T-helper 2 cell treated with Interferon-gamma antibody and Interleukin-4, amounts not matched to agents 5 μg/mL and 100 μg/mL, for 36 hours (primary cell): Measurements from ENCODE around the gene GPR33.

Experiments used
- DNase-seq: peaks from one replicate; pipeline ENCODE4 v3.0.0; 2021; ENCODE audit warnings: low spot score
- H3K27ac Mint-ChIP-seq: one replicate; pipeline ENCODE4 v1.8.0; 2021; ENCODE audit warnings: mild to moderate bottlenecking, mixed read lengths
- H3K27me3 Mint-ChIP-seq: one replicate; pipeline ENCODE4 v1.8.0; 2021; ENCODE audit warnings: low read depth, mixed read lengths
- H3K36me3 Mint-ChIP-seq: one replicate; pipeline ENCODE4 v1.8.0; 2021; ENCODE audit warnings: low read depth, mixed read lengths
- H3K4me1 Mint-ChIP-seq: one replicate; pipeline ENCODE4 v1.8.0; 2021; ENCODE audit warnings: low read depth, mixed read lengths
- H3K4me3 Mint-ChIP-seq: one replicate; pipeline ENCODE4 v1.8.0; 2022; ENCODE audit warnings: mild to moderate bottlenecking, moderate library complexity, mixed read lengths
- H3K9me3 Mint-ChIP-seq: one replicate; pipeline ENCODE4 v1.8.0; 2021; ENCODE audit warnings: mixed read lengths

GPR33 gene, protein sequence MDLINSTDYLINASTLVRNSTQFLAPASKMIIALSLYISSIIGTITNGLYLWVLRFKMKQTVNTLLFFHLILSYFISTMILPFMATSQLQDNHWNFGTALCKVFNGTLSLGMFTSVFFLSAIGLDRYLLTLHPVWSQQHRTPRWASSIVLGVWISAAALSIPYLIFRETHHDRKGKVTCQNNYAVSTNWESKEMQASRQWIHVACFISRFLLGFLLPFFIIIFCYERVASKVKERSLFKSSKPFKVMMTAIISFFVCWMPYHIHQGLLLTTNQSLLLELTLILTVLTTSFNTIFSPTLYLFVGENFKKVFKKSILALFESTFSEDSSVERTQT

DNA sequence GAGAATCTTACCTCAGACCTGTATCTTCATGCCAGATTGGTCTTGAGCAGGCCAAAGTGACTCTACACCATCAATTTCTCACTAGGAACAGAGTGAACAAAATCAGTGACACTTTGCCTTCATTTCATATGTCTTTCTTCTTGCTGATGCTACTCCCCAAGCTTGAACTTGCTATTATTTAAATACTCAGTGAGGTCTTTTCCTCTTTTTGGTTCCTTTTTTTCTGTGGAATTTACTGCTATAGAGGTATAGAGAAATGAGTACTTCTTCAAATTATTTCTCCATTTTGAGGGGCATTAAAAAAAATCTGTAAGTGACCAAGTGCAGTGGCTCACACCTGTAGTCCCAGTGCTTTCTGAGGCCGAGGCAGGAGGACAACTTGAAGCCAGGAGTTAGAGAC is at the start of gene GPR33:
Gene GPR33, minus strand, starts transcription at position 154 of the 400 bp plus-strand sequence. CDS start 4,074 bp downstream, outside the sequence.
- Mint-ChIP-seq H3K9me3 (no peaks in the 10 kb centered on the region), H3K4me3 (no peak within 1 kb of the TSS), H3K27ac (no peak within 1 kb of the TSS), H3K36me3 (no peaks in the 10 kb centered on the region), H3K27me3 (peaks cover 6% of the 10 kb centered on the region), H3K4me1 (no peaks in the 10 kb centered on the region)
- no peak for DNase-seq

DNA sequence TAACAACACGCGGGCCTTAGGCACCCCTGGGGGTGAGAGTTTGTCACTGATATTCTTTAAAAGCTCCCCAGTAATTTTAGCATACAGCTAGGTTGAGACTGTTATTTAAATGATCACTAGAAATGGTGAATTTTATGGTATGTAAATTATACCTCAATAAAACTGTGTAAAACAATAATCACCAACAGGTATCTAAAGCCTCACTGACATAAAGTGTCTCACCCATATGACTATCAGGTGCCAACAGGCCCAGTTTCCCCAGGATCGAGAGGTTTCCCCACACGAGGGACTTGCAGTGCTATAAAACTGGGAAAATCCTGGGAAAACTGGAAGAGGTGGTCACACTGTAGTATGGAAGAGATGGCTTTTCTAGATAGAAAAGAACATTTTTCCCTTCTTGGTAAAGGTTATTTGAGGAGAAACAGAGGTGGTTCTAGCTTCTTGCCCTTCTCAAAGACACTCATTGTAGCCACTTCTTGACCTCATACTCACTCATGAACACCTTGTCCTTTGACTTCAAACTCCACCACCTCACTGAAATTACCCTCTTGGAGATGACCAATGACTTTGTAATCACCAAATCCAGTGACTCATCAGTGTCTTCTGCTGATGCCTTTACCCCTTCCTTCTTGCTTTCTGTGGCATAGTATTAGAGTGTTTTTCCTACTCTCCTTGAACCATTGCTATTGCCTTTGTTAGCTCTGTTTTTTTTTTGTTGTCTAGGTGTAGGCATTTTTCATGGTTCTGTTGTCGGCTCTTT is 48.5 kb upstream of the GPR33 start:
- DNase-seq, result no peak
- no peak overlapping the region for H3K4me3 Mint-ChIP-seq
- H3K27me3 Mint-ChIP-seq, result peaks cover 2% of the 10 kb centered on the region
- no peaks in the 10 kb centered on the region for H3K36me3 Mint-ChIP-seq
- H3K9me3 Mint-ChIP-seq, result no peaks in the 10 kb centered on the region
- H3K27ac Mint-ChIP-seq, result no peak overlapping the region
- H3K4me1 Mint-ChIP-seq, result no peaks in the 10 kb centered on the region

DNA sequence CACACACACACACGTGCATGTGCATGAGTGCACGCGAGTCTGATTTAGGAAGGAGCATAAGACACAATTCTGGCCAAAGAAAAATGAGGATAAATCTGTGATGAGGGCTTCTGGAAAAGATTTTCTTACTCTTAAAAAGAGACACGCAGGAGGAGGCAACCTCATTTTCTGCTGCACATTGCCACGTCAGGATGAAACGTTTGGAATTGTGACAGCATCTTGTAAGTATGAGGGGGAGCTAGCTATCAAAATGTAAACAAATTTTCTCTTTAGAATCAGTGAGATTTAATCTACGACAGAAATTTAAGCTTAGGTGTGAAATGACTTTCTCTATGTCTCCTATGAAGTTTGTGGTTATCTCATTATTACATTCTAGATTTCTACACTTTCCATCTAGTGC is 42.3 kb upstream of the GPR33 start:
- Mint-ChIP-seq H3K9me3 (no peaks in the 10 kb centered on the region), H3K36me3 (no peaks in the 10 kb centered on the region), H3K27me3 (no peaks in the 10 kb centered on the region), H3K27ac (no peak overlapping the region), H3K4me1 (no peaks in the 10 kb centered on the region), H3K4me3 (no peak overlapping the region)
- no peak for DNase-seq

DNA sequence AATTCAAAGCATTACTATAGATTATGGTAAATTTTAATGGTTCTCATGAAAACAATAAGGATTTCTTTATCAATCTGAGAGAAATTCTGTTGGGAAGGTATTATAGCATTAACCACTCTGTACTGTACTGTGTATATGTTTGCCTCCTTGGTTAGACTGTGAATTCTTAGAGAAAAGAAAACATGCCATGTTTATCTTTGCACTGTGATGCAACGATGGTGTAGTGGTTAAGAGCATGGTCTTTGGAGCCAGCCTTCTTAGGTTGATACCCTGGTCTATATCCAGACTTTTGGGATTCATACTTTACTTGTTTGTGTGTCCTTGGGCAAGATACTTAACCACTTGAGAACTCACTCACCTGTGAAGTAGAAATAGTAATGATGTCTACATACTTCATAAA is 41.2 kb upstream of the GPR33 start:
- H3K27ac Mint-ChIP-seq, result no peak overlapping the region
- DNase-seq, result no peak

DNA sequence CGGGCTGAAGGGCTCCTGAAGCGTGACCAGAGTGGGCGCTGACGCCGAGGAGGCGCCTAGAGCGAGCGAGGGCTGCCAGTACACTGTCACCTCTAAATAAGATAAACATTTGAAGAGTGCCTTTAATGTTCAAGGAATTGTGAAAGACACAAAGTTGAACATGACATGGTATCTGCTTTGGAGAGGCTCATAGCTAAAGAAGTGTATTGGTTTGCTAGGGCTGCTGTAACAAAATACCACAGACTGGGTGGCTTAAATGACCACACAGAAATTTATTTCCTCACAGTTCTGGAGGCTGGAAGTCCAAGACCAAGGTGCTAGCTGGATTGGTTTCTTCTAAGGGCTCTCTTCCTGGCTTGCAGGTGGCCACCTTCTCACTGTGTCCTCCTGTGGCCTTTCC is 39.7 kb upstream of the GPR33 start:
- no peaks in the 10 kb centered on the region for H3K4me1 Mint-ChIP-seq
- no peak for DNase-seq
- H3K4me3 Mint-ChIP-seq, result no peak overlapping the region
- no peak overlapping the region for H3K27ac Mint-ChIP-seq
- no peaks in the 10 kb centered on the region for H3K36me3 Mint-ChIP-seq
- peaks cover 2% of the 10 kb centered on the region for H3K27me3 Mint-ChIP-seq
- no peaks in the 10 kb centered on the region for H3K9me3 Mint-ChIP-seq

More for the DNA sequence above, 41.2 kb upstream of the GPR33 start:
- Mint-ChIP-seq H3K4me3 (no peak overlapping the region), H3K27me3 (peaks cover 2% of the 10 kb centered on the region), H3K4me1 (no peaks in the 10 kb centered on the region), H3K36me3 (no peaks in the 10 kb centered on the region), H3K9me3 (no peaks in the 10 kb centered on the region)

DNA sequence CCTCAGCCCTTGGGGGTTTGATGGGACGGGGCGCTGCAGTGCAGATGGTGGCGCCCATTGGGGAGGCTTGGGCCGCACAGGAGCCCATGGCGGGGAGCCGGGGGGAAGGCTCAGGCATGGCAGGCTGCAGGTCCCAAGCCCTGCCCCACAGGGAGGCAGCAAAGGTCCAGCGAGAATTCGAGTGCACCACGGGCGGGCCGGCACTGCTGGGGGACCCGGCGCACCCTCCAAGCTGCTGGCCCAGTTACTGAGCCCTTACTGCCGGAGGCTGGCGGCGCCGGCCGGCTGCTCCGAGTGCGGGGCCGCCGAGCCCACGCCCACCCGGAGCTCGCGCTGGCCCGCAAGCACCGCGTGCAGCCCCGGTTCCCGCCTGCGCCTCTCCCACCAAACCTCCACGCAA is 39.2 kb upstream of the GPR33 start:
- Mint-ChIP-seq H3K36me3 (no peaks in the 10 kb centered on the region), H3K4me3 (no peak overlapping the region), H3K9me3 (no peaks in the 10 kb centered on the region), H3K4me1 (no peaks in the 10 kb centered on the region), H3K27me3 (peaks cover 2% of the 10 kb centered on the region), H3K27ac (no peak overlapping the region)
- DNase-seq, result no peak

GRCh38 chr14:31510855-31511254 is 23.0 kb upstream of the GPR33 start:
- H3K27ac Mint-ChIP-seq, result no peak overlapping the region
- no peak for DNase-seq
- H3K9me3 Mint-ChIP-seq, result no peaks in the 10 kb centered on the region
- H3K4me1 Mint-ChIP-seq, result no peaks in the 10 kb centered on the region
- H3K27me3 Mint-ChIP-seq, result peaks cover 3% of the 10 kb centered on the region
- H3K4me3 Mint-ChIP-seq, result no peak overlapping the region
- no peaks in the 10 kb centered on the region for H3K36me3 Mint-ChIP-seq

DNA sequence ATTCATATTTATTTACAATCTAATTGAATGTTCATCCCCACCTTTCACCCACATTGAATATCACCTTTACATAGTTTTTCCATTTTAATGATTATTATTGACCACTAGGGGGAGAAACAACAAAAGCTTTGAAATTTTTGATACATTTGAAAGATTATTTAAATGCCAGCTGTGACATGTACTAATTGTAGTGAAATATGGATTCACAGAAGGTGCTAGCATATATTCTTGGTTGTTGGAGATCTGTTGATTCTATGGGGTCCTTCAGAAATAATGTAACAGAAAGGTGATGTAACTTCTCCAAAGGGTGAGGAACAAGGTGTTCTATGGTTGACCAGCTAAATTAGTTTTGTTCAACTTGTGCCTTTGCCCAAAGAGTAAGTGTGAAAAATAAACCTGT is 22.4 kb upstream of the GPR33 start:
- Mint-ChIP-seq H3K4me1 (no peaks in the 10 kb centered on the region), H3K27ac (no peak overlapping the region), H3K4me3 (no peak overlapping the region), H3K9me3 (no peaks in the 10 kb centered on the region), H3K36me3 (no peaks in the 10 kb centered on the region), H3K27me3 (peaks cover 3% of the 10 kb centered on the region)
- DNase-seq, result no peak

DNA sequence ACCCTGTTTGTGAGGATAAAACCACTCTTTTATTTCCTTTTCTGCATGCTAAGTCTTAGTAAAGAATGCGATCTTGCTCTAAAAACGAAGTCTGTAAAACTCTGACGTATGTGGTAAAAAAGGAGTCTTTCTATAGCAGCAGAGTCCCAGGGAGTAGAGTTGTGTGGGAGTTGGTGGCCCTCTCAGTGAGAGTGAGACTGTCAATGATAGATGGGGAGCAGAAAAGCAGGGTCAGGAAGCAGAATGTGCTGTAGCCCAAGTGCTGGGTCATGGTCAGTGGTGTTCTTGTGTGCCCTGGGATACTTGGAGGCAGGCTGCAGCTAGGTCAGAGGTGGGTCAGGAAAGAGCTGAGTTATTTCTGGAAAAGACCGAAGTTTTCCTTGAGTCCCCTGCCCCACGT is 20.3 kb upstream of the GPR33 start:
- Mint-ChIP-seq H3K4me3 (no peak overlapping the region), H3K27ac (no peak overlapping the region), H3K9me3 (no peaks in the 10 kb centered on the region), H3K36me3 (no peaks in the 10 kb centered on the region), H3K4me1 (no peaks in the 10 kb centered on the region), H3K27me3 (peaks cover 3% of the 10 kb centered on the region)
- no peak for DNase-seq

- Mint-ChIP-seq H3K9me3 (no peaks in the 10 kb centered on the region), H3K27ac (no peak overlapping the region), H3K4me1 (no peaks in the 10 kb centered on the region), H3K36me3 (no peaks in the 10 kb centered on the region), H3K27me3 (peaks cover 3% of the 10 kb centered on the region), H3K4me3 (no peak overlapping the region)
- no peak for DNase-seq
Observed at GRCh38 chr14:31505411-31505810, 17.6 kb upstream of the GPR33 start.

DNA sequence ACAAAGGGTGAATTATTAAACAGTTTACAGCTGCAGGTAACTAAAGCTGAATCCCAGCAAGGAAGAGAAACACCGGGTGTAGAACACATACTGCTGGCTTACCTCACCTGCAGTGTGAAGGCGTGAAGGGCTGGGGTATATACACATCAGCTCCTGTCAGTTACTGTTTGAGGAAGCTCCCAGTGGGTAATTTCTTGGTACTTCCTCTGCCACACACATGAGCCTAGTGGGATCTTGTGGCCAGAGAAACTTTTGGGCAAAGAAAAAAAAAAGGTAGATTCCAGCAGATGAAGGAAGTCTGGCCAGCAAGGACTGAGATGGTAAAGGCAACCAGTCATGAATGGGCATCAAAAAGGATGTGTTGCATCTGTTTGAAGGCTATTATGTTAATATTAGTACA is 14.0 kb upstream of the GPR33 start:
- Mint-ChIP-seq H3K27me3 (peaks cover 3% of the 10 kb centered on the region), H3K4me1 (no peaks in the 10 kb centered on the region)

DNA sequence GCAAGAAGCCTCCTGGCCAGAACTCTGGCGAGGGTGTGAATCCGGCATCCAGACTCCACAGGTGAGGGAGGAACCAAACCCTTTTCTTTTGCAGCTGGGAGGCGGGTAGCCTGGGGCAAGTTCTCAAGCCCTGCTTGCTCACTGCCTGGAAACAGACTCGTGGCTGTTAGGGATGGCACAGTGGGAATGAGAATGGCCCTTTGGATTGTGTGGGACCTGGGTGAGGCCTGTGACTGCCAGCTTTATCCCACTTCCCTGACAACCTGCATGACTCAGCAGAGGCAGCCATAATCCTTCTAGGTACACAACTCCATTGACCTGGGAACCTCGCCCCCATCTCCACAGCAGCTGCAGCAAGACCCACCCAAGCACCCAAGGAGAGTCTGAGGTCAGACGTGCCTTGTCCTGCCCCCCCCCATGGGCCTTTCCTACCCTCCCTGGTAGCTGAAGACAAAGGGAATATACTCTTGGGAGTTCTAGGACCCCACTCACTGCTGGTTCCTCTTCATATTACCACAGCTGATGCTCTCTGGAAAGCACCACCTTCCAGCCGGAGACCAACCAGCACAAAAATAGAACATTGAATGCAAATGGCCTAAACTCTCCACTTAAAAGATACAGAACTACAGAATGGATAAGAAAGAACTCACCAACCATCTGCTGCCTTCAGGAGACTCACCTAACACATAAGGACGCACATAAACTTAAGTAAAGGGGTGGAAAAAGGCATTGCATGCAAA is 5.1 kb upstream of the GPR33 start:
- no peak overlapping the region for H3K4me3 Mint-ChIP-seq
- no peaks in the 10 kb centered on the region for H3K36me3 Mint-ChIP-seq
- H3K27ac Mint-ChIP-seq, result no peak overlapping the region

More for the DNA sequence above, 14.0 kb upstream of the GPR33 start:
- Mint-ChIP-seq H3K9me3 (no peaks in the 10 kb centered on the region), H3K36me3 (no peaks in the 10 kb centered on the region), H3K4me3 (no peak overlapping the region), H3K27ac (no peak overlapping the region)
- DNase-seq, result no peak

GRCh38 chr14:31489691-31490090 is 1.9 kb upstream of the GPR33 start:
- DNase-seq, result no peak
- Mint-ChIP-seq H3K4me3 (no peak overlapping the region), H3K4me1 (no peaks in the 10 kb centered on the region)

More for the DNA sequence above, 5.1 kb upstream of the GPR33 start:
- no peaks in the 10 kb centered on the region for H3K4me1 Mint-ChIP-seq
- H3K27me3 Mint-ChIP-seq, result peaks cover 9% of the 10 kb centered on the region
- no peak for DNase-seq
- H3K9me3 Mint-ChIP-seq, result no peaks in the 10 kb centered on the region

GRCh38 chr14:31486764-31487163 is 1.1 kb downstream of the GPR33 start:
- no peak overlapping the region for H3K27ac Mint-ChIP-seq

More at GRCh38 chr14:31489691-31490090, 1.9 kb upstream of the GPR33 start:
- no peak overlapping the region for H3K27ac Mint-ChIP-seq
- H3K36me3 Mint-ChIP-seq, result no peaks in the 10 kb centered on the region
- H3K9me3 Mint-ChIP-seq, result no peaks in the 10 kb centered on the region
- peaks cover 6% of the 10 kb centered on the region for H3K27me3 Mint-ChIP-seq

More at GRCh38 chr14:31486764-31487163, 1.1 kb downstream of the GPR33 start:
- DNase-seq, result no peak
- no peaks in the 10 kb centered on the region for H3K36me3 Mint-ChIP-seq
- peaks cover 7% of the 10 kb centered on the region for H3K27me3 Mint-ChIP-seq
- no peak overlapping the region for H3K4me3 Mint-ChIP-seq
- no peaks in the 10 kb centered on the region for H3K9me3 Mint-ChIP-seq
- no peaks in the 10 kb centered on the region for H3K4me1 Mint-ChIP-seq
